Astrocyte (in vitro differentiated cells and primary cell): ENCODE measurements around the gene HOXD13. TPM values are rescaled to one million over a fixed set of nuclear protein-coding genes. Genes with fewer than 3 reads are reported as not detected.
A peak's percentile ranks its signal among the peaks of the same experiment; 100 is the strongest.

Experiments
- DNase-seq: peaks from one replicate; pipeline ENCODE4 v3.0.0-alpha.2; 2010; ENCODE audit warnings: low read depth
- FAIRE-seq: peaks from 2 replicates; lab custom pipeline; 2011; peaks lifted over from hg19 to GRCh38; lab: Jason Lieb, UNC
- H2AFZ ChIP-seq: 2 replicates; pipeline ENCODE4 v1.6.0; 2012; ENCODE audit warnings: low read depth, low read length, inconsistent platforms
- H3K27ac ChIP-seq: 2 replicates; pipeline ENCODE4 v1.5.1; 2011; ENCODE audit warnings: low read depth, low read length, inconsistent platforms
- H3K27me3 ChIP-seq: 2 replicates; pipeline ENCODE4 v1.6.0; 2011; ENCODE audit warnings: low read length, inconsistent platforms; ENCODE audit not compliant: insufficient read depth
- H3K36me3 ChIP-seq: 2 replicates; pipeline ENCODE4 v1.5.1; 2011; ENCODE audit warnings: low read length, inconsistent platforms; ENCODE audit not compliant: insufficient read depth
- H3K4me1 ChIP-seq: 2 replicates; pipeline ENCODE4 v1.5.1; 2011; ENCODE audit warnings: low read length, inconsistent platforms; ENCODE audit not compliant: insufficient read depth
- H3K4me2 ChIP-seq: 2 replicates; pipeline ENCODE4 v1.6.0; 2012; ENCODE audit warnings: low read length, inconsistent platforms
- H3K4me3 ChIP-seq: 2 replicates; pipeline ENCODE4 v1.5.1; 2011; ENCODE audit warnings: low read depth, mild to moderate bottlenecking, low read length, inconsistent platforms; ENCODE audit not compliant: insufficient read depth
- H3K79me2 ChIP-seq: 2 replicates; pipeline ENCODE4 v1.6.0; 2012; ENCODE audit warnings: mild to moderate bottlenecking, low read length, inconsistent platforms; ENCODE audit not compliant: insufficient read depth
- H3K9ac ChIP-seq: 2 replicates; pipeline ENCODE4 v1.6.0; 2012; ENCODE audit warnings: mild to moderate bottlenecking, low read length, inconsistent platforms
- H3K9me3 ChIP-seq: 2 replicates; pipeline ENCODE4 v1.5.1; 2012; ENCODE audit warnings: low read depth, mild to moderate bottlenecking, low read length, inconsistent platforms; ENCODE audit not compliant: insufficient read depth
- H4K20me1 ChIP-seq: 2 replicates; pipeline ENCODE4 v1.6.0; 2012; ENCODE audit warnings: low read length, inconsistent platforms; ENCODE audit not compliant: insufficient read depth
- H3K27ac Mint-ChIP-seq: one replicate; pipeline ENCODE4 v1.8.0; 2021; ENCODE audit warnings: mild to moderate bottlenecking, mixed read lengths; ENCODE audit not compliant: unreplicated experiment
- H3K27me3 Mint-ChIP-seq: one replicate; pipeline ENCODE4 v1.8.0; 2021; ENCODE audit warnings: low read depth, mixed read lengths; ENCODE audit not compliant: unreplicated experiment
- H3K36me3 Mint-ChIP-seq: one replicate; pipeline ENCODE4 v1.8.0; 2021; ENCODE audit warnings: low read depth, mixed read lengths; ENCODE audit not compliant: unreplicated experiment
- H3K4me1 Mint-ChIP-seq: one replicate; pipeline ENCODE4 v1.8.0; 2021; ENCODE audit warnings: low read depth, mixed read lengths; ENCODE audit not compliant: unreplicated experiment
- H3K4me3 Mint-ChIP-seq: one replicate; pipeline ENCODE4 v1.8.0; 2021; ENCODE audit warnings: mild to moderate bottlenecking, moderate library complexity, mixed read lengths; ENCODE audit not compliant: unreplicated experiment
- H3K9me3 Mint-ChIP-seq: one replicate; pipeline ENCODE4 v1.8.0; 2021; ENCODE audit warnings: mild to moderate bottlenecking, mixed read lengths; ENCODE audit not compliant: unreplicated experiment
- EZH2 ChIP-seq: IDR thresholded peaks from 2 replicates; pipeline ENCODE4 v1.6.1; 2012; ENCODE audit warnings: mild to moderate bottlenecking, low read length, inconsistent platforms; ENCODE audit not compliant: insufficient read depth
- total RNA-seq: library from RNA; stranded (reverse); gene quantifications from 2 replicates; pipeline ENCODE4 v1.2.1, GENCODE V29; 2021
- TF ChIP-seq, protein P1 (sequence below): IDR thresholded peaks from 2 replicates; pipeline ENCODE4 v1.5.1; 2011; ENCODE audit warnings: low read depth, mild to moderate bottlenecking, inconsistent platforms, low read length, moderate library complexity; ENCODE audit not compliant: insufficient read depth

Gene HOXD13
- total RNA-seq, 1 donor from 2014 or later, result not detected

DNA sequence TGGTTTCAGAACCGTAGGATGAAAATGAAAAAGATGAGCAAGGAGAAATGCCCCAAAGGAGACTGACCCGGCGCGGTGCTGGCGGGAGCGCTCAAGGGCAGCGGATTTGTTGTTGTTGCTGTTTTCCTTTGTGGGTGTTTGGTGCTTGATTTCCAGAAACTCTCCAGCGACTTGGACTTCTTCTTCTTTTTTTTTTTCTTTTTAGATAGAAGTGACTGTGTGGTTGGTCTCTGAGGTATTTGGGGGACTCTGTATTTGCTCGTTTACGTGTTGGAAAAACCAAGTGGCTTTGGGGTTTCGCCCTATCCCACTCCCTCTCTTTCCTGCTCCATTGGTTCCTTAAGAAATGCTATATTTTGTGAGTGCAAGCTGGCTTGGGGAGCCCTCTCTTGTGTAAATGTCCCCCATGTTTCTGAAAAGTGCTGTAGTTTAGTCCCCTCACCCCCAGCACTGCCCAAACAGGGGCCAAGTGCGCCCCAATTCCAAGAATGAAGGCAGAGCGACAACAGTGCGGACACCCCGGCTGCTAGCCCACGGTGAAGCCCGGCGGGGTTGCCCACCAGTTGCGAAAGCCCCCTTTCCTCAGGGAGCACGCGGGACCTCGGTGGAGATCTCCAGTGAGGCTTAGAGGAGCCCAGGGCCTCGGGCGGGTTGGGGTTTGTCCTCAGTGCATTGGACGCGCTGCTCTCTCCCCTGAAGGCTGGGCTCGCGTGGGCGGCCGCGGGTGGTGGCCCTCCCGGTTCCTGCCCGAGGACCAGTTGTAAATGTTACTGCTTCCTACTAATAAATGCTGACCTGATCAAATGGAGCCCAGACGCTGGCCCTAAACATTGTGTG, 31.8 kb downstream of the HOXD13 start:
- Mint-ChIP-seq H3K4me1 (peaks cover 3% of the 10 kb centered on the region), H3K4me3 (no peak overlapping the region), H3K36me3 (peaks cover 2% of the 10 kb centered on the region), H3K27me3 (peaks cover 75% of the 10 kb centered on the region), H3K27ac (peak overlapping the region; percentile 77), H3K9me3 (peaks cover 24% of the 10 kb centered on the region)
- Histone ChIP-seq H3K4me3 (no peak overlapping the region), H3K27me3 (peaks cover 100% of the 10 kb centered on the region), H3K27ac (no peak overlapping the region), H4K20me1 (no peaks in the 10 kb centered on the region), H3K9ac (no peak overlapping the region), H3K4me2 (no peak overlapping the region), H3K4me1 (peaks cover 8% of the 10 kb centered on the region), H2AFZ (no peak overlapping the region), H3K79me2 (no peaks in the 10 kb centered on the region), H3K9me3 (peaks cover 3% of the 10 kb centered on the region), H3K36me3 (no peaks in the 10 kb centered on the region)
- no peak for FAIRE-seq
- TF ChIP-seq EZH2, result no peak
- TF ChIP-seq, protein P1, sequence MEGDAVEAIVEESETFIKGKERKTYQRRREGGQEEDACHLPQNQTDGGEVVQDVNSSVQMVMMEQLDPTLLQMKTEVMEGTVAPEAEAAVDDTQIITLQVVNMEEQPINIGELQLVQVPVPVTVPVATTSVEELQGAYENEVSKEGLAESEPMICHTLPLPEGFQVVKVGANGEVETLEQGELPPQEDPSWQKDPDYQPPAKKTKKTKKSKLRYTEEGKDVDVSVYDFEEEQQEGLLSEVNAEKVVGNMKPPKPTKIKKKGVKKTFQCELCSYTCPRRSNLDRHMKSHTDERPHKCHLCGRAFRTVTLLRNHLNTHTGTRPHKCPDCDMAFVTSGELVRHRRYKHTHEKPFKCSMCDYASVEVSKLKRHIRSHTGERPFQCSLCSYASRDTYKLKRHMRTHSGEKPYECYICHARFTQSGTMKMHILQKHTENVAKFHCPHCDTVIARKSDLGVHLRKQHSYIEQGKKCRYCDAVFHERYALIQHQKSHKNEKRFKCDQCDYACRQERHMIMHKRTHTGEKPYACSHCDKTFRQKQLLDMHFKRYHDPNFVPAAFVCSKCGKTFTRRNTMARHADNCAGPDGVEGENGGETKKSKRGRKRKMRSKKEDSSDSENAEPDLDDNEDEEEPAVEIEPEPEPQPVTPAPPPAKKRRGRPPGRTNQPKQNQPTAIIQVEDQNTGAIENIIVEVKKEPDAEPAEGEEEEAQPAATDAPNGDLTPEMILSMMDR, result no peak
- DNase-seq, result no peak

DNA sequence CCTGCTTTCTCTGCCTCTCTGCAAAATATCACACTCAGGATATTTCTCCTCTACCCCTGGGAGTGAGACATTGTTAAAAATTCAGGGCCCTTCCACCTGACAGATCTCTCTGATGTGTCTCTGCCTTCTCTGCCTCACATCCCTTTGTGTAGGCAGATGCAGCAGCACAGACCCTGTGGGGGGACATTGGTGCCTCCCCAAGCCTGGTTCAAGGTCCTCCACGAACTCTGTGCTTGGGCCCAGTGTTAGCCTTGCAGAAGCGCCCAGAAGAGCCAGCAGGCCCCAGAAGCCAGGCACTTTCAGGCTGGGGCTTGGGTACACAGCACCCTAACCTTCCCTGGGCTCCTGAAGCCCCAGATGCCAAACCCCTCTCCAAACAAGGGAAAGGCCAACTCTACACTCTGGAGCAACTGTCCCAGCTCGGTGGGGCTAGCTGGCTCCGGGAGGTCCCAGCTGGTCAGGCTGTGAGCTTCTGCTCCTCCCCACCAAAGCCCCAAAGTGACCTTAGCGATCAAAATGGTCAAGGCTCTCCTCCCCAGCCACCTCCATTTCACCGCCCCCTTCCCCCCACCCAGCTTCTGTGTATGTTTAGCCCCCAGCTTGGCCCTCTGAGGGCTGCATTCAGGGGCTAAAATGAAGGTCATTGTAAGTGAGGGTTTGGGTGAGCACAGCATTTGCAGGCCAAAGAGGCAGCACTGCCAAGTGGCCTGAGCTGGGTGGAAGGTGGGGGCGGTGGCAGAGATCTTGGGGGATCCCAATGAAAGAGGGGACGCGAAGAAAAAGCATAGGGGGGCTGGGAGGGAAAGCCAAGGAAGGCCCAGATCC, 32.6 kb downstream of the HOXD13 start:
- H3K27me3 Mint-ChIP-seq, result peaks cover 69% of the 10 kb centered on the region

More for the DNA sequence above, 32.6 kb downstream of the HOXD13 start:
- Histone ChIP-seq H3K9ac (no peak overlapping the region), H2AFZ (no peak overlapping the region), H3K4me2 (no peak overlapping the region), H3K4me1 (peaks cover 8% of the 10 kb centered on the region), H3K27ac (no peak overlapping the region), H3K9me3 (peaks cover 3% of the 10 kb centered on the region), H3K36me3 (no peaks in the 10 kb centered on the region), H3K4me3 (no peak overlapping the region), H3K27me3 (peaks cover 93% of the 10 kb centered on the region), H4K20me1 (no peaks in the 10 kb centered on the region), H3K79me2 (no peaks in the 10 kb centered on the region)
- Mint-ChIP-seq H3K36me3 (no peaks in the 10 kb centered on the region), H3K4me3 (no peak overlapping the region), H3K27ac (no peak overlapping the region), H3K9me3 (peaks cover 19% of the 10 kb centered on the region), H3K4me1 (peaks cover 3% of the 10 kb centered on the region)
- peak; percentile 8 for TF ChIP-seq EZH2
- TF ChIP-seq, protein P1, result no peak
- DNase-seq (no peak), FAIRE-seq (no peak)
